BLaER1 treated with 17β-estradiol and CSF1 and Interleukin-3, amounts not matched to agents 10 nM and 100 nM (cell line): ENCODE results near the gene ZCWPW2.

Experiments
- H3K27ac ChIP-seq, 11 experiments: shearing (Covaris generic); formaldehyde crosslinking; 2 replicates each; pipeline ENCODE4 v1.8.1; 2022
- H3K27me3 ChIP-seq, 11 experiments: shearing (Covaris generic); formaldehyde crosslinking; 2 replicates each; pipeline ENCODE4 v1.8.1; 2022
- H3K36me3 ChIP-seq, 11 experiments: shearing (Covaris generic); formaldehyde crosslinking; 2 replicates each; pipeline ENCODE4 v1.8.1; 2022
- H3K4me1 ChIP-seq, 10 experiments: shearing (Covaris generic); formaldehyde crosslinking; 2 replicates each; pipeline ENCODE4 v1.8.1; 2022
- H3K4me2 ChIP-seq, 11 experiments: shearing (Covaris generic); formaldehyde crosslinking; 2 replicates each; pipeline ENCODE4 v1.8.1; 2022
- H3K4me3 ChIP-seq, 10 experiments: shearing (Covaris generic); formaldehyde crosslinking; 2 replicates each; pipeline ENCODE4 v1.8.1; 2022
- H3K9ac ChIP-seq, 11 experiments: shearing (Covaris generic); formaldehyde crosslinking; 2 replicates each; pipeline ENCODE4 v1.8.1; 2022
- H3K9me3 ChIP-seq, 11 experiments: shearing (Covaris generic); formaldehyde crosslinking; replicated peaks in 1 of 11; 2 replicates each; pipeline ENCODE4 v1.8.1; 2022
- H4K20me1 ChIP-seq, 11 experiments: shearing (Covaris generic); formaldehyde crosslinking; 2 replicates each; pipeline ENCODE4 v1.8.1; 2022
- Cebpa-rat ChIP-seq, 11 experiments: shearing (Covaris generic); IDR thresholded peaks; 2 replicates each; pipeline ENCODE4 v1.8.1; 2022

ZCWPW2 gene

GRCh38 chr3:28320981-28321380 is 27.5 kb upstream of the ZCWPW2 start:
- Histone ChIP-seq H3K9me3 (no peaks in the 10 kb centered on the region), H3K4me1 (peaks cover under 1 to 64% (median 28%) of the 10 kb centered on the region in 10 experiments; a peak in 18 of 20 replicates), H3K4me2 (peak overlapping the region in 8 of 11 experiments; percentile 27 to 71 (median 60); a peak in 15 of 22 replicates), H3K36me3 (peaks cover 28 to 78% (median 44%) of the 10 kb centered on the region in 11 experiments; a peak in 21 of 22 replicates), H3K27ac (peak overlapping the region in 5 of 11 experiments; percentile 27 to 69 (median 44); a peak in 6 of 22 replicates), H3K27me3 (no peaks in the 10 kb centered on the region), H3K9ac (no peak overlapping the region; a peak in 1 of 22 replicates), H3K4me3 (no peak overlapping the region; a peak in 2 of 20 replicates), H4K20me1 (no peaks in the 10 kb centered on the region)
- no peak for TF ChIP-seq Cebpa-rat (IDR thresholded peaks at IDR 0.05)

GRCh38 chr3:28322464-28322863 is 26.1 kb upstream of the ZCWPW2 start:
- Histone ChIP-seq H4K20me1 (no peaks in the 10 kb centered on the region), H3K4me1 (peaks cover 14 to 79% (median 37%) of the 10 kb centered on the region in 10 experiments; a peak in 19 of 20 replicates), H3K36me3 (peaks cover 28 to 84% (median 44%) of the 10 kb centered on the region in 11 experiments; a peak in 21 of 22 replicates), H3K4me3 (no peak overlapping the region), H3K27me3 (no peaks in the 10 kb centered on the region), H3K9me3 (no peaks in the 10 kb centered on the region), H3K27ac (no peak overlapping the region), H3K4me2 (peak overlapping the region in 2 of 11 experiments; percentile 18 to 65; a peak in 3 of 22 replicates), H3K9ac (no peak overlapping the region)
- no peak for TF ChIP-seq Cebpa-rat (IDR thresholded peaks at IDR 0.05)

- Histone ChIP-seq H3K4me2 (peak overlapping the region; percentile 17 to 67 (median 38); a peak in 18 of 22 replicates), H3K27ac (peak overlapping the region in 9 of 11 experiments; percentile 34 to 69 (median 59); a peak in 16 of 22 replicates), H3K36me3 (peaks cover 14 to 75% (median 42%) of the 10 kb centered on the region in 11 experiments; a peak in 21 of 22 replicates), H3K27me3 (no peaks in the 10 kb centered on the region), H3K4me3 (no peak overlapping the region), H3K9ac (peak overlapping the region in 3 of 11 experiments; percentile 7 to 14 (median 11); a peak in 5 of 22 replicates), H4K20me1 (no peaks in the 10 kb centered on the region), H3K9me3 (no peaks in the 10 kb centered on the region), H3K4me1 (peaks cover 13 to 83% (median 28%) of the 10 kb centered on the region in 10 experiments; a peak in 19 of 20 replicates)
- no peak for TF ChIP-seq Cebpa-rat (IDR thresholded peaks at IDR 0.05)
These were observed 22.0 kb upstream of the ZCWPW2 start for GRCh38 chr3:28326458-28326926.

- peaks cover 14 to 70% (median 40%) of the 10 kb centered on the region in 11 experiments; a peak in 21 of 22 replicates for H3K36me3 ChIP-seq
These were observed 20.1 kb upstream of the ZCWPW2 start for GRCh38 chr3:28328188-28329151.

GRCh38 chr3:28334552-28334951 is 14.0 kb upstream of the ZCWPW2 start:
- H3K27ac ChIP-seq: no peak overlapping the region
- no peak overlapping the region for H3K9ac ChIP-seq
- H3K4me2 ChIP-seq: no peak overlapping the region
- no peaks in the 10 kb centered on the region for H3K9me3 ChIP-seq
- TF ChIP-seq Cebpa-rat (IDR thresholded peaks at IDR 0.05): no peak
- H3K36me3 ChIP-seq: peaks cover 8 to 82% (median 57%) of the 10 kb centered on the region in 11 experiments; a peak in 21 of 22 replicates
- no peaks in the 10 kb centered on the region for H3K27me3 ChIP-seq
- H3K4me3 ChIP-seq: no peak overlapping the region
- H3K4me1 ChIP-seq: peaks cover 0 to 18% (median 6%) of the 10 kb centered on the region in 10 experiments; a peak in 8 of 20 replicates
- H4K20me1 ChIP-seq: no peaks in the 10 kb centered on the region

More at GRCh38 chr3:28328188-28329151, 20.1 kb upstream of the ZCWPW2 start:
- no peak for TF ChIP-seq Cebpa-rat (IDR thresholded peaks at IDR 0.05)
- Histone ChIP-seq H4K20me1 (no peaks in the 10 kb centered on the region), H3K9me3 (no peaks in the 10 kb centered on the region), H3K27me3 (no peaks in the 10 kb centered on the region), H3K4me3 (no peak overlapping the region), H3K4me2 (peak overlapping the region in 2 of 11 experiments; percentile 5 to 7; a peak in 2 of 22 replicates), H3K9ac (no peak overlapping the region), H3K4me1 (peaks cover 13 to 64% (median 24%) of the 10 kb centered on the region in 10 experiments; a peak in 19 of 20 replicates), H3K27ac (no peak overlapping the region)

GRCh38 chr3:28335246-28335645 is 13.3 kb upstream of the ZCWPW2 start:
- Histone ChIP-seq H3K27ac (0 out of 22 replicates have a peak overlapping the region, but pooled peaks of 1 of the 11 experiments have one; percentile 10), H3K9me3 (no peaks in the 10 kb centered on the region), H3K4me1 (peaks cover 0 to 18% (median 6%) of the 10 kb centered on the region in 10 experiments; a peak in 8 of 20 replicates), H3K36me3 (peaks cover 8 to 85% (median 62%) of the 10 kb centered on the region in 11 experiments; a peak in 21 of 22 replicates), H4K20me1 (no peaks in the 10 kb centered on the region), H3K4me2 (peak overlapping the region in 3 of 11 experiments; percentile 1 to 4 (median 2); a peak in 1 of 22 replicates), H3K9ac (0 out of 22 replicates have a peak overlapping the region, but pooled peaks of 1 of the 11 experiments have one; percentile 3), H3K4me3 (no peak overlapping the region), H3K27me3 (no peaks in the 10 kb centered on the region)
- TF ChIP-seq Cebpa-rat (IDR thresholded peaks at IDR 0.05): no peak

- H3K4me1 ChIP-seq: peaks cover 0 to 12% (median 7%) of the 10 kb centered on the region in 10 experiments; a peak in 8 of 20 replicates
- no peak overlapping the region for H3K4me2 ChIP-seq
- no peaks in the 10 kb centered on the region for H3K9me3 ChIP-seq
- no peak overlapping the region for H3K9ac ChIP-seq
- peaks cover 0 to 5% (median 0%) of the 10 kb centered on the region in 11 experiments; a peak in 3 of 22 replicates for H4K20me1 ChIP-seq
- peaks cover 12 to 71% (median 49%) of the 10 kb centered on the region in 11 experiments; a peak in 21 of 22 replicates for H3K36me3 ChIP-seq
- H3K27me3 ChIP-seq: no peaks in the 10 kb centered on the region
- H3K4me3 ChIP-seq: no peak overlapping the region
- no peak for TF ChIP-seq Cebpa-rat (IDR thresholded peaks at IDR 0.05)
- H3K27ac ChIP-seq: no peak overlapping the region
These were observed 11.3 kb upstream of the ZCWPW2 start for GRCh38 chr3:28337230-28337629.

- Histone ChIP-seq H3K9me3 (no peaks in the 10 kb centered on the region), H3K36me3 (peaks cover 6 to 26% (median 24%) of the 10 kb centered on the region in 11 experiments; a peak in 20 of 22 replicates), H3K9ac (no peak overlapping the region), H3K27ac (no peak overlapping the region), H4K20me1 (peaks cover 0 to 11% (median 0%) of the 10 kb centered on the region in 11 experiments; a peak in 3 of 22 replicates), H3K4me3 (no peak overlapping the region), H3K27me3 (no peaks in the 10 kb centered on the region), H3K4me2 (peak overlapping the region in 1 of 11 experiments; percentile 12; a peak in 1 of 22 replicates), H3K4me1 (peaks cover 9 to 41% (median 29%) of the 10 kb centered on the region in 10 experiments)
- TF ChIP-seq Cebpa-rat (IDR thresholded peaks at IDR 0.05): no peak
These were observed 5.4 kb upstream of the ZCWPW2 start for GRCh38 chr3:28343144-28343543.
